Suppressor macrophage treated with lipopolysaccharide for 4 hours (primary cell): Measurements from ENCODE around the gene ADGRV1.
"Not testable (repeated sequence)": the region's sequence is repeated elsewhere in the genome, so short reads cannot be mapped to it uniquely, and the experiment has no call there.

Source experiments
- DNase-seq: peaks from one replicate; pipeline ENCODE4 v3.0.0-alpha.2; 2020

The ADGRV1 gene

DNA sequence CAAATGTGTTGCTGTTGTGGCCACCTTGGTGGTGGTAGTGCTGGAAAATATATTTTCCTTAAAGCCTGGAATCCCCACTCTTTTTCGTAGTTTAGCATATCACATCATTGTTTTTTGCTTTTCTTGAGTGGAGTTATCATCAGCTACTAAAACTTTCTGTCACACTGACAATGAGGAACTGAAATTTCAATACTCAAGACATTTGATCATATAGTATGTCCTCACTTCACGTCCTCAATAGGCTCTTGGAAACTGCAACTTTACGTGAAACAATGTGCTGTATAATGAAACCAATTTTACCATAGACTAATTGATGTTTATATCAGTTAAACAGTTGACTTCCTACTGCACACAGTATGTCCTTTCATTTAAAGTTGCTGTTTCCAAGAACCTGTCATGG is 265.8 kb downstream of the ADGRV1 start:
- peak; percentile 4 for DNase-seq

DNA sequence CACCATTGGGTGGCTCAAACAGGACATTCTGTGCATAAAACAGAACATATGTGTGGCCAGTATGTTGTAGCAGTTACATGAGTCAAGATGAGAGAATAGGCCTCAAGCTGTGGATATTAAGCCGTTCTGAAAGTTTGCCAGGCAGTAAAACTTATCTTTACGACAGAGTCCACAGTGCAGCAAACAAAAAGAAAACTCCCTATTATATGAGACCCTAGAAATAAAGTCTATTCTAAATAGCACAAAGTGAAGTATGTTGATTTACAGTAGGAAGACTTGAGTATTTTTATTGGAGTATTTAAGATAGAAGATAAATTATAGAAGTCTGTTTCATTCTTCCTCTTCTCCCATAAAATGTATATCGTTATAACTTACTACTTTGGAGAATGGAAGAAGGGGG is 271.5 kb downstream of the ADGRV1 start:
- DNase-seq = no peak

DNA sequence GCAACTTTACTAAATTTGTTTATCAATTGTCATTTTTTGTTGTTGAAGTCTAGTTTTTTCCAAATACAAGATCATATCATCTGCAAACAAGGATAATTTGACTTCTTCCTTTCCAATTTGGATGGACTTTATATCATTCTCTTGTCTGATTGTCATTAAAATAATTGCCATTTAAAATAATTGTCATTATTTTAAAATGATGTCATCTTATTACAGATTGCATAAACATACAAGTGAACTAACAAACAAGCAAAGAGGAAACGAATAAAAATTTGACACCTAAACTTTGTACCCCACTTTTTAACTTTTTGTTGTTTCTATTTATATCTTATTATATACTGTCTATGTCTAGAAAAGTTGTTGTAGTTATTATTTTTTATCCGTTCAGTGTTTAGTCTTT is 275.2 kb downstream of the ADGRV1 start:
- no peak for DNase-seq

DNA sequence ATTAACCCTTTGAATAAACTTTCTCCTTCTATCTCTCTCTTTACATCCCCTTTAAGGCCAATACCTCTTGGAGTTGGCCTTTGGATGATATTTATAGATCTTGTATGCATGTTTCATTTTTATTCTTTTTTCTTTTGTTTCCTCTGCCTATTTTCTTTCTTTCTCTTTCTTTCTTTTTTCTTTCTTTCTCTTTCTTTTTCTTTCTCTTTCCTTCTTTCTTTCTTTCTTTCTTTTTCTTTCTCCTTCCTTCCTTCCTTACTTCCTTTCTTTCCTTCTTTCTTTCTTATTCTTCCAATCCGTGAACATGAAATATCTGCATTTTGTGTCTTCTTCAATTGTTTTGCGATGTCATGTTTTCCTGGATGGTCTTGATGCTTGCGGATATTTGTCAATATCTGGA is 276.1 kb downstream of the ADGRV1 start:
- no peak for DNase-seq

DNA sequence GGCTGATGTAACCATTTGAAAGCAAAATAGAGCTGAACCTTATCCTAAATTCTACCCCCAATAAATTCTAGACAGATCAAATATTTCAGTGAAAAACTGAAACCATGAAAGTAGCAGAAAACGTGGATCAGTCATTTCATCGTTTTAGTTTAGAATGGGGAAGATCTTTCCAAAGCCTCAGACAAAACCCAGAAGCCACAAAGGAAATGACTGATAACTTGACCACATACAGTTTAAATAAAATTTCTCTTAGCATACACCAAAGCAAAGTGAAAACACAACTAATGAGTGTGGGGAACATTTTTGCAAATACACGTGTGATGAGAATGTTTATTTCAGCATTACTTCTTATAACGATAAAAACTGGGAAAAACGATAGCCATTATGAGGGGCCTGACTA is 284.8 kb downstream of the ADGRV1 start:
- DNase-seq = peak; percentile 60

DNA sequence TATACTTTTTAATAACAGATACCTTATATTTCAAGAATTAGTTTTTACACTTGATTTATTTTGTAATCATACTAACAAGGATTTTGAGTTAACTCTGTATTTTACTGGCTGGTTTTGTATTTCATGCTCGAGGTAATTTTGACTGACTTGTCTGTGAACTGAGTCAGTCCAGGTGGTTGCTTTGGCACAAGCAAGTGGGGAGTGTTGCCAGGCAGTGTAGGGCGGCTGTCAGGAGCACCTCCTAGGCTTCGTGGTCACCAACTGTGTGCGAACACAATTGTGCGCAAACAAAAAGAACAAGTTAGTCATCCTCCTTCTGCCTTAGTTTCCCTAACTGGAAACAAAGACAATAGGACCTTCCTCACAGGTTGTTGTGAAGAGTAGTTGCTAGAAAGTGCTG is 286.3 kb downstream of the ADGRV1 start:
- DNase-seq = no peak

DNA sequence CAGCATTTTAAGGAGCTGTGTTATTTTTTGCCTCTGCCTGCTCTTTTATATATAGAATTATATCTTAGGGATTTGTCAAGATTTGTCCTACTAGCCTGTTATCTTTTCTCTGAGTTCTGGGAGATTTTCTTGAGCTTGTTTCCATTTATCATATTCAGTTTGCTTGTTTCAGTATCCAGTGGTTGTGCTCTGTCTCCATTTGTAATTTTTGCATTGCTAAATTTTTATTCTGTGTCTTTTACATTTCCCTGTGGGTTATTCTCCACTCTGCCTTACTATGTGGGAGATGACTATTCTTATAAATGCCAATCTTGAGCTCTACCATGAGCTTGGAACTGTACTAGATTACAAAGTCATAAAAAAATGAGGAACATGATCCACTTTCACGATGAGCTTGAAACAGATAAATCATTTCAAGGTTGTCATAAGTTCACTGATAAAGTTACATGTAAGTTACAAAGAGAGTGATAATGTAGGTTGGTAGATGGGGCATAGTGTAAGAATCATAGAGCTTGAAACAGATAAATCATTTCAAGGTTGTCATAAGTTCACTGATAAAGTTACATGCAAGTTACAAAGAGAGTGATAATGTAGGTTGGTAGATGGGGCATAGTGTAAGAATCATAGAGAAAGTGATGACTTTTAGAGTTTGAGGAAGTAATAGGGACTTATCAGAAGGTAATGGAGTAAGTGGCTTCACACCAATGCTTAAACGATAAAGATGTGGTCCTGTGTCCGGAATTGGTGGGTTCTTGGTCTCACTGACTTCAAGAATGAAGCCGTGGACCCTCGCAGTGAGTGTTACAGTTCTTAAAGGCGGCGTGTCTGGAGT is 287.3 kb downstream of the ADGRV1 start:
- DNase-seq = no peak

DNA sequence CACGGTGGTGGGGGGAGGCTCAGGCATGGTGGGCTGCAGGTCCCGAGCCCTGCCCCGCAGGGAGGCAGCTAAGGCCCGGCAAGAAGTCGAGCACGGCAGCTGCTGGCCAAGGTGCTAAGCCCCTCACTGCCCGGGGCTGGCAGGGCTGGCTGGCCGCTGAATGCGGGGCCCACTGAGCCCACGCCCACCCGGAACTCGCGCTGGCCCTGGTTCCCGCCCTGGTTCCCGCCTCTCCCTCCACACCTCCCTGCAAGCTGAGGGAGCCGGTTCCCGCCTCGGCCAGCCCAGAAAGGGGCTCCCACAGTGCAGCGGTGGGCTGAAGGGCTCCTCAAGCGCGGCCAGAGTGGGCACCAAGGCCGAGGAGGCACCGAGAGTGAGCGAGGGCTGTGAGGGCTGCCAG is 289.0 kb downstream of the ADGRV1 start:
- DNase-seq = not testable (repeated sequence)

DNA sequence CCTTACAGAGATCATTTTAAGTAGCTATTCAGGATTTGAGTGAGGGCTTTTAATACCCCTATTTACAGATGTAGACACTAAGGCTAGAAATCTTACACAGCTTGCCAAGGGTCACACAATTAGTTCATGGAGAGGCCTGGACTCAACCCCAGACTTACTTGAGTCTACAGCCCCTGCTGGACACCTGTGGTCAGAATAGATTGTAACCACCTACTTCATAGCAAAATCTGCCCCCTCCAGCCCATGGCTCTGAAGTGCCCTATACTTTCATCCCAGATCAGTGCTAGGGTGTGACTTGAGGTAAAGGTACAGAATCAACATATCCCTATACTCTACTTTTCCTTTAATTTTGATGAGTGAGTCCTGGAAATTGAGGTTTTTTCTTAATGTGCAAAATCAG is 291.3 kb downstream of the ADGRV1 start:
- no peak for DNase-seq

DNA sequence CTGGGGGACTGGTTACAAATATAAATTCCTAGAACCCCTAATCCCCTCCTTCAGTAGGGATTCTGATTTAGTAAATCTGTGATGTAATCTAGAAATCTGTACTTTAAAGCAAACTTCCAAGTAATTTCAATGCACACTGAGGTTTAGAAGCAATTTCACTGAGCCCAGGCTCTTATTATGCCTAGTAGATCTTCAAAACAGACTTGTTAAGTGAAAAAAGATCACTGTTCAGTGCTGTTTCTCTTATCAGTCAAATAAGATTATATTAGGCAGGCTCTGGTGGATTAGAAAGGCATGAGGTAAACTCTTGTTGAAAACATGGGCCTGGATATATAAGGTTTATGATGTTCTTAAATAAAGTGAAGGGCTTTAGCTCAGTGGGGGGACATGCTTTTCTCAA is 293.9 kb downstream of the ADGRV1 start:
- DNase-seq = no peak

DNA sequence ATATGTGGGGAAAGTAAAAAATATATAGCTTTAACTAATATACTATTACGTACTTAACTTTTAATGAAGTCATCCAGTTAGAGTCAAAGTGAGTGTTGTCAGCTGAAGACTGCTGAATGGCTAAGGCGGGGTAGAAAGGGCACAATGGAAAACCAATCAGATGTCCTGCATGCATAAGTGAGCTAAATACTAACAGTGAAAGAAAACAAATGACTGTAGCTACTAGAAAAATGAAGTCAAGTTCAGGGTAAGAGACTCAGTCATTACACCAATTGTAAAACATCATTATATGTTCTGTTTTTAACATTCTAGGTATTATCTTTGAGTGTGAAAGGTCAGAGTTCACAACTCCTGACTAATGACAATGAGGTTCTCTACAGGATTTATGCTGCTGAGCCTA is 295.2 kb downstream of the ADGRV1 start:
- no peak for DNase-seq

DNA sequence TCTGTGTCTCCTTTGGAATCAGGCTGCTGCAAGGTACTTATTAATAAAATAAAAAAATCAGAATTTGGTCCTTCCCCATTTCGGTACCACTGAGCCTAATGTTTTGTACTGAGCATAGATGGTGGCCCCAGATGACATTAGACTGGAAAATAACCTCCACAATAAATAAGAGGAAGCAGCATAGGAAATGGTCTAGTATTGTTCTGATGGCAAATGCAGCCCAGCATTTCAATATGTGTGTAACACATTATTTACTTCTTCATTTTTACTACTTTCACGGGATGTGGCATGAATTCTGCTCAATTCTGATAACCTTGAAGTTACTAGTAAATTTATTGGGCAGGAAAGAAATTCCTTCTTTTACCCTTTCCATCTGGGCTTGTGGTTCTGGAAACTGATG is 295.6 kb downstream of the ADGRV1 start:
- peak; percentile 52 for DNase-seq

DNA sequence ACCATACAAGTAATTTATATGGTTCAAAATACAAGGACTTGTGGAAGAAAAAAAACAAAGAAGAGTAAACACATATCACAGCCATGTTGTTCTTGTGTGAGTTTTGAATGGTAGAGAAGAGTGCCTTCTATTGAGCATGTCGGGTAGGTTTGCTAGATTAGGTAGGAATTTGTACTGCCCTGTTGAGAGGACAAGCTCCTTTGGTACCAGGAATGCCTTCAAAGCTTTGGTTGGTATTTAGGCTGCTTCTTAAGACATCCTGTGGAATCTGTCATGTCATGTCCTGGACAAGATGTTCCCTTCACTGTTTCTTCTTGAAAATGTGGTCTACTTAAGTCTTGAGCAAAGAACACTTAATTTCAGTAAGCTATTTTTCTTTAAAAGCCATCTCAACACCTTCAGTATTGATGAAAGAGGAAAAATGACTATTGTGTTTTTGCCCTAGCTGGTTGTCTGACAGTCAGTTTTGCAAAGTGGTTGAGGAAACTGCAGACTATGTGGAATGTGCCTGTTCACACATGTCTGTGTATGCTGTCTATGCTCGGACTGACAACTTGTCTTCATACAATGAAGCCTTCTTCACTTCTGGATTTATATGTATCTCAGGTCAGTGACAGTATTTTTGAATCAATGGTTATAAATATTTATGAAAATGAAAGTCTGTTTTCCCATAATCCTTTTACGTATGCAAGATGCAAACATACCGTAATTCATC is 296.9 kb downstream of the ADGRV1 start:
- no peak for DNase-seq

DNA sequence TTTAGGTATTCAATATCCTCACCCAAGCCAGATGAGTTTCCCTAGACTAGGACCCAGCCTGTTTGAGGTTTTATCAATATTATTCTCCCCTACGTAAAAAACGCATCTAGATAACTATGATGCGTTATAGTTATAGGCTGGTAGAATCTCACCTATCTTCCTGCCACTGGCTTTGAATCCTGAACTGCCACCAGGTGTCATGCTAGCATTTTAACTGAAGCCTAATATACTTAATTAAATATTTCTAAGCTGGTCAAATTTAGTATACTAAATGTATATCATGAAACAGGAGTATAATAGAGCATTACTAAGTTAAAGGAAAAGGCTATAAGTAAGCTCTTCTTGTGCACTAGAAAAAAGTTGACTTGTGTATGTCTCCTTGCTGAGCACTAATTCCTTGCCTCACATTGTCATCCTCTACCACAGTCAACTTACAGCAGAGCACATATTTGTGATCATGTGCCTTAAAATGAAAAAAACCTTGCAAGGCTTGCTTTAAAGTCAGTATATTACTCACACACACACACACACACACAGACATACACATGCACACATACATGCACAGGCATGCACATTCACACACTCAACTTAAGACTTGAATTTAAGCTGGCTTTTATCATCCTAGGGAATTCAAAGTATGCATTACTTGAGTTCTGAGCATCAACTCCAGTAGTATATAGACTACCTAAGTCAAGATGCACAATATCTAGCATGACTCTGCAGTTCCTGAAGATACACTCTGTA is 303.4 kb downstream of the ADGRV1 start:
- DNase-seq = no peak

DNA sequence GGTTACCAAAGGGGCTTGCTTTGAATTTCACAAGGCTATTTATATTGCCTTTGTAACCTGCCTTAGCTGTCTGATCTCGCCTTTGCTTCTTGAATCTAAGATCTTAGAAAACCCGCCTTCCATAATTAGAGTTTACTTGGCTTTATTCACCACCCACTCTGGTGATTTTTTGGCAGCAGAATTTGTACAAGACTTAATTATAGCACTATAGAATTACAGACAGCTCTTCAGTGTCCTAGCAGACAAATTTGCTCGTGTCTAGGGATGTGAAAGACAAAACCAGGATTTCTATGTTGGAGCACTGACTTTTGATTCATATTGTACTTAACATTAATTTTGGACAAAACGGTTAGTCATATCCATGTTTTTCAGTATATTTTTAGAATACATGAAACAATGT is 306.6 kb downstream of the ADGRV1 start:
- no peak for DNase-seq

DNA sequence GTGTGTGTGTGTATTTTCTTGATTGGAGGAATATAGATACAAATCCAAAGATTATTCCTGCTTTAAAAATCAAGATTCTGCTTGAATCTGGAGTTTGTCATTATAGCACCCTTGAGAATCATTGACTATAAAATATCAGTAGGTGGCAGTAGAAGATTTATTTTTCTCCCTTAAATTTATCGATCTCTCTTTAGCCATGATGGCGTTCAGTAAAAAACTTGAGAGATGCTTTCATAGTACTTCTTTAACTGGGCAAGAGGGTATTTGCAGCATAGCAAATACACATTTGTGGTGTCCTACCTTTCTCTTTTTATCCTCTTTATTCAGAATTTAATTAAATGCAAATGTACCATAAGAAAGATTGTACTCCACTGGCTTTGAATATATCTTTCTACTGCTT is 307.7 kb downstream of the ADGRV1 start:
- peak; percentile 64 for DNase-seq

DNA sequence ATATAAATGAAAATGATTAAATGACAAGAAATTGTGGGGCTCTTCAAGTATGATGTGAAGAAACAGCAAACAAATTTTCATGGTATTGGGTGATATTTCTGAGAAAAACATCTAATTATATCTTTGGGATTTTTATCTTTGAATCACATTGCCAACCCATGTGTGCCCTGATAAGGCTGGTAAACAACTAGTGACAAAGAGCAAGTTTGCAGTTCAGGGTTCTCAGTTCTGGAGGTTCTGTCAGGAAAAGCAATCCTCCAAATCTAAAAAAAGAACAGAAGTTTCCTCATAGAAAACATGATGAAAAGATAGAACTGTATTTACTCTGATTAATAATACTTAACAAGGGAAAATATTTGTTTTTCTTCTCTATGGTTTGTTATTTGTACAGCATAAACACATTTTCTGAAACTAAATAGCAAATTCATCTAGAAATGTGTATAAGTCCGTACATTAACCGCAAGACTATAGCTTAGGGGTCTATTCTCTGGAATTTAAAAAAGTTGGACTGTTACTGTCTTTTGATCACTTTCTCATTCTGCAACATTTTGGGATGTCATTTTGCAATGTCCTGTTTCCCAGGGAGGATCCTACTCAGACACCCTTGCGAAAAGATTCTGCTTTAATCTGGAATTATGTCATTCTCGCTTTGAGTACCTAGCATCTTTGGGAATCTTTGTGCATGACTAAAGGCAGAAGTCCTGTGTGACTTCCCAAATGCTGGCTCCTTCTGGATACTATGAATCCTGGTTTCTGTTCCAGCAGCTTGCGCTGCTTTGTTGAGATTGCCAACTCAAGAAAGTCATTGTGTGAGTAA is 308.5 kb downstream of the ADGRV1 start:
- peak; percentile 77 for DNase-seq

DNA sequence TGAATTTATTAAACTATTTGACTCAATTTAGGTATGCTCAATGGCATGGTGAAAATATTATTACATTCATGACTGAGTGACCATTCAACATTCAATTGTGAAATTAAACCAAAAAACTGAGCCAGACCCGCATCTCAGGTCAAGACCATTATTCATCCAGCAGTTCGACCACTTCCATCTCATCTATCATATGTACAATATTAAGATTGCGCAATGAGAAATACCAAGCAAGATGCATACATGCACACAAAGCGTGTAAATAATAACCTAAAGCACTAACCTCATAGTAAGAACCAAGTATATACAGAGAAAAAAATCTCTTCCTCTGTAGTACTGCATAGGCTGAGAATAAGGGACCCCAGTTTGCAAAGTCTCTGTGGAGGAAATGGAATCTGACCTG is 310.2 kb downstream of the ADGRV1 start:
- DNase-seq = no peak

DNA sequence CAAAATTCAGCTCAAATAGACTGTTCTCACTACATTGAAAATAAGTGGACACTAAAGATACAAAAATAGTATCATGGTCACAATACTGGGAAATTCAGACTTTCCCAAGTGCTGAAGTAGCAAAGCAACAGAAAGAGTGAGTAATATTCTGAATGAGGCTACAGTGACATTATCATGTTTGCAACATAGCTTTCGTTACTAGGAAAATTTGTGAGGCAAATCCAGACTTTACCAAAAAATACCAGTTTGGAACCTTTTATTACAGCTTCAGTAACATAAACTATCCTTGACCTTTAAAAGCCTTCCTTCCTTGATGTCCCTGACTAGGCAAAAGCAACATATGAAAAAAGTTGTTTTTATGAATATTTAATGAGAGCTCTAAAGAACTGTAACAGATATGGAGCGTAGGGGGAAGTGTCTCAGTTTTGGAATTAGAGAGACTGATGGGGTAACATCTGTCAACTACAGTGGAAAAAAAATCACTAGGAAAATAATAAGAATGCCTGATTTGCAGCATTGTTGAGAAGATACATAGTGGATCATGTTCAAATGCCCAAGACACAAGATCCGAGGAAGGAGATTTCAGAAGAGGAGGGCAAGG is 312.9 kb downstream of the ADGRV1 start:
- DNase-seq = peak; percentile 93

DNA sequence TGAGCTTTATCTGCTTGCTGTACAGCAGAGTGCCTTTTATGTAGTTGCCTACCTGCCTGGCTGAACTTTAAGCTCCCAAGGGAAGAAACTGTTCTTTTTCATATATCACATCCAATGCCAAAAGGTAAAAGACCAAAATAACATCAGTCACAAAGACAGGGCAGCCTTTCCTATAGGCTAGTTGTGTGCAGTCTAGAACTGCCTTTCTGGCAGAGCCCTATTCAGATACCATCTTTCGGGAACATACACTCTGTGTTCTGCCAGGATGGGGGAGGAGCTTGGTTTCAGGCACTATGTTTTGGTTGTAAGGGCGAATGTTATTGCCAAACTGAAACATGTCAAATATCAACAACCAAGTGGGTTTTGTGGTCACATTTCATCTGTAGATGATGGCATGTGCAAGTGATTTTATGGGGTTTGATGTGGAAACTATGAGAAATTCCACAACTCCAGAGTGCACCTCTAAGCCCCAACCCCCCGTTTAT is 314.5 kb downstream of the ADGRV1 start:
- DNase-seq = peak; percentile 46

DNA sequence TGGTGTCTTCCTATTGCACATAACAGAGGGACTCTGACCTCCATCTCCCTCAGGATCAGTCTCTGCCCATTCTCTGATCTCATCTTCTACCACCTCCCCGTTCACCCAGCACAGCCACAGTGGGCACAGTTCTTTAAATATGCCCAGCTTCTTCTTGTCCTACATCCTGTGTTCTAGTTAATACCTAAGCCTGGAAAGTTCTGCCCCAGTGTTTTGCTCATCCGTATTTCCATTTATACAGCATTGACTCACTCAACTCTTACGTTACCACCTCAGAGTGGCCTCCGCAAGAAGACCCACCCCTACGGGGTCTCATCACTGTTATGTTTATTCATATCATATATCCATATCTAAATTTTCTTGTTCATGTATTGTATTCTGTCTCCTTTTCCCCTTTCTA is 315.5 kb downstream of the ADGRV1 start:
- no peak for DNase-seq

DNA sequence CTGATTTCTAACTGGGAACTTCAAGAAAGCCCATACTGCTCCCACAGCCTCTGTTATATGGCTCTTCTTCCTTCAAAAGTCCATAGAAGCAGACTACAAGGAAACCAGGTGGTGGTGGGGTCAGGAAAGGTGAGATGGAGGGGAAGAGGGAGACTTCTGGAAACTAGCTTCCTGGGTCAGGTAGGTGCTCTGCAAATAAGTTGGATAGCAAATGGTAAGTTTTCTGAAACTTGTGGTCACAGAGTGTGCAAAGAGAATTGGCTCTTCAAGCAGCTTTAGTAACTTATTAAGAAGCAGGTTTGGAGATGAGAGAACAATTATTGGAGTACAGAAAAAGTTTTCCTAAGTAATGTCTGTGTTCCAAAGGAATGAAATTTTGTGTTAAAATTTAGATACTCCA is 316.9 kb downstream of the ADGRV1 start:
- no peak for DNase-seq
